Transverse colon (tissue), 3 donors: ENCODE measurements around the gene GTF3C4.

Experiments used
- EP300 ChIP-seq: sonication (generic); formaldehyde crosslinking; IDR thresholded peaks from one replicate; pipeline ENCODE4 v1.6.1; 2017; ENCODE audit warnings: antibody characterized with exemption, low read depth
- POLR2A ChIP-seq: fragments of 450-650 bp; IDR thresholded peaks from one replicate; pipeline ENCODE4 v1.6.1; 2016; ENCODE audit warnings: antibody characterized with exemption, mild to moderate bottlenecking, moderate library complexity
- POLR2AphosphoS5 ChIP-seq, 3 donors: sonication (generic); formaldehyde crosslinking; IDR thresholded peaks; one replicate each; pipeline ENCODE4 v1.6.1; 2016; ENCODE audit warnings: antibody characterized with exemption in 3 of 3

- no peak for TF ChIP-seq POLR2A
- no peak for TF ChIP-seq POLR2AphosphoS5 (IDR thresholded peaks at IDR 0.05)
- no peak for TF ChIP-seq EP300
These were observed 72.6 kb downstream of the GTF3C4 start for GRCh38 chr9:132742821-132743311.
